H1 (cell line): Measurements from ENCODE around the gene HIGD2A. TPM values are rescaled to one million over a fixed set of nuclear protein-coding genes. Genes with fewer than 3 reads are reported as not detected.

ENCODE experiments used
- CTCF ChIA-PET: fragments of 300-600 bp; sonication (Branson Sonifier 250); formaldehyde crosslinking; loops from one replicate; lab custom pipeline; 2021; ENCODE audit not compliant: partially characterized antibody; lab: Charles Lee
- POLR2A ChIA-PET: fragments of 300-600 bp; sonication (Branson Sonifier 250); formaldehyde crosslinking; loops from one replicate; lab custom pipeline; 2021; ENCODE audit warnings: inconsistent platforms; ENCODE audit not compliant: partially characterized antibody; lab: Charles Lee
- DNase-seq, 2 experiments: peaks; one replicate each; pipeline versions ENCODE4 v3.0.0 to v3.0.0-alpha.2; 2010 to 2022; ENCODE audit warnings: low spot score in 2 of 2, low read depth in 1 of 2, mixed read lengths in 1 of 2
- FAIRE-seq: peaks from 2 replicates; lab custom pipeline; 2011; peaks lifted over from hg19 to GRCh38; lab: Jason Lieb, UNC
- H2AFZ ChIP-seq: 2 replicates; pipeline ENCODE4 v1.8.1; 2012; ENCODE audit warnings: low read length, inconsistent platforms
- H2AK5ac ChIP-seq: 2 replicates; pipeline ENCODE4 v1.6.1; 2013; ENCODE audit warnings: low read depth, low read length
- H2BK120ac ChIP-seq: replicated peaks from 2 replicates; pipeline ENCODE3; 2013; ENCODE audit warnings: low read depth, low read length, inconsistent platforms
- H2BK12ac ChIP-seq: 2 replicates; pipeline ENCODE4 v1.6.1; 2013; ENCODE audit warnings: low read depth, low read length
- H2BK15ac ChIP-seq: 2 replicates; pipeline ENCODE4 v1.6.1; 2013; ENCODE audit warnings: low read length
- H2BK20ac ChIP-seq: 2 replicates; pipeline ENCODE4 v1.6.1; 2013; ENCODE audit warnings: low read length
- H2BK5ac ChIP-seq: 2 replicates; pipeline ENCODE4 v1.6.1; 2013; ENCODE audit warnings: low read depth, low read length
- H3K14ac ChIP-seq: 2 replicates; pipeline ENCODE4 v1.6.1; 2013; ENCODE audit warnings: inconsistent platforms; ENCODE audit not compliant: insufficient read length
- H3K18ac ChIP-seq: 2 replicates; pipeline ENCODE4 v1.6.1; 2013; ENCODE audit warnings: low read length; ENCODE audit errors: extremely low read depth
- H3K23ac ChIP-seq: 2 replicates; pipeline ENCODE4 v1.6.1; 2013; ENCODE audit warnings: inconsistent platforms; ENCODE audit not compliant: insufficient read length
- H3K23me2 ChIP-seq: 2 replicates; pipeline ENCODE4 v1.6.1; 2013; ENCODE audit warnings: low read depth, low read length
- H3K27ac ChIP-seq: 2 replicates; pipeline ENCODE4 v1.6.1; 2011; ENCODE audit warnings: low read depth, low read length, inconsistent platforms
- H3K27me3 ChIP-seq, 4 experiments: replicated peaks in 1 of 4; 1 replicate in 1 of 4; 2 replicates in 3 of 4; pipeline versions ENCODE4 v1.6.1 to v1.8.1; 2011 to 2013; ENCODE audit warnings: low read length in 3 of 4, mild to moderate bottlenecking in 3 of 4, inconsistent platforms in 2 of 4, mixed read lengths in 2 of 4, moderate library complexity in 1 of 4; ENCODE audit not compliant: control insufficient read depth in 3 of 4, insufficient read depth in 3 of 4; ENCODE audit errors: extremely low read depth in 1 of 4
- H3K36me3 ChIP-seq, 4 experiments: 2 replicates each; pipeline versions ENCODE4 v1.6.1 to v1.8.1; 2011 to 2013; ENCODE audit warnings: mild to moderate bottlenecking in 4 of 4, low read length in 3 of 4, moderate library complexity in 2 of 4, control low read depth in 1 of 4, inconsistent platforms in 1 of 4; ENCODE audit not compliant: insufficient read depth in 4 of 4, control insufficient read depth in 2 of 4
- H3K4ac ChIP-seq: replicated peaks from 2 replicates; pipeline ENCODE3; 2013; ENCODE audit warnings: low read length, low read depth, mixed read lengths, inconsistent platforms; ENCODE audit not compliant: insufficient read length
- H3K4me1 ChIP-seq, 4 experiments: replicated peaks in 1 of 4; 1 replicate in 1 of 4; 2 replicates in 3 of 4; pipeline versions ENCODE4 v1.6.1 to v1.8.1; 2011 to 2013; ENCODE audit warnings: low read length in 3 of 4, inconsistent platforms in 2 of 4, mixed read lengths in 1 of 4; ENCODE audit not compliant: insufficient read depth in 4 of 4, control insufficient read depth in 3 of 4
- H3K4me2 ChIP-seq, 2 experiments: 2 replicates each; pipeline versions ENCODE4 v1.6.1 to v1.8.1; 2011 to 2013; ENCODE audit warnings: low read depth in 2 of 2, low read length in 2 of 2, control low read depth in 1 of 2, inconsistent platforms in 1 of 2, mild to moderate bottlenecking in 1 of 2; ENCODE audit not compliant: insufficient read depth in 1 of 2
- H3K4me3 ChIP-seq, 4 experiments: fragments of 200-600, 300-600 bp in 1 of 4; sonication (generic), shearing (Covaris generic), sonication (Bioruptor Twin) in 1 of 4; 2 replicates each; pipeline versions ENCODE4 v1.5.1 to v1.8.1; 2011 to 2016; ENCODE audit warnings: low read length in 4 of 4, low read depth in 3 of 4, control low read depth in 2 of 4, inconsistent platforms in 2 of 4, mild to moderate bottlenecking in 2 of 4, mixed read lengths in 1 of 4, moderate library complexity in 1 of 4; ENCODE audit not compliant: insufficient read depth in 2 of 4; ENCODE audit errors: extremely low read depth in 1 of 4
- H3K56ac ChIP-seq: replicated peaks from 2 replicates; pipeline ENCODE3; 2013; ENCODE audit warnings: low read depth, mild to moderate bottlenecking, mixed read lengths, low read length, inconsistent platforms; ENCODE audit not compliant: insufficient read length
- H3K79me1 ChIP-seq: 2 replicates; pipeline ENCODE4 v1.6.1; 2013; ENCODE audit warnings: low read depth, low read length, control low read depth
- H3K79me2 ChIP-seq, 2 experiments: 2 replicates each; pipeline versions ENCODE4 v1.6.1 to v1.8.1; 2012 to 2013; ENCODE audit warnings: low read length in 2 of 2, mild to moderate bottlenecking in 2 of 2, inconsistent platforms in 1 of 2; ENCODE audit not compliant: insufficient read depth in 2 of 2, control insufficient read depth in 1 of 2
- H3K9ac ChIP-seq, 4 experiments: replicated peaks in 1 of 4; 1 replicate in 1 of 4; 2 replicates in 3 of 4; pipeline versions ENCODE4 v1.6.1 to v1.8.1; 2011 to 2013; ENCODE audit warnings: low read depth in 3 of 4, low read length in 3 of 4, control low read depth in 2 of 4, mild to moderate bottlenecking in 2 of 4, moderate library complexity in 2 of 4, inconsistent platforms in 1 of 4; ENCODE audit errors: extremely low read depth in 1 of 4
- H3K9me3 ChIP-seq, 2 experiments: 2 replicates each; pipeline versions ENCODE4 v1.6.1 to v1.8.1; 2012 to 2013; ENCODE audit warnings: mild to moderate bottlenecking in 2 of 2, moderate library complexity in 2 of 2, control low read depth in 1 of 2, inconsistent platforms in 1 of 2, low read depth in 1 of 2, low read length in 1 of 2, mixed read lengths in 1 of 2; ENCODE audit not compliant: insufficient read depth in 2 of 2
- H4K20me1 ChIP-seq, 2 experiments: replicated peaks in 1 of 2; 2 replicates each; pipeline versions ENCODE3 to v1.8.1; 2011 to 2013; ENCODE audit warnings: inconsistent platforms in 2 of 2, low read length in 2 of 2, mild to moderate bottlenecking in 1 of 2; ENCODE audit not compliant: insufficient read depth in 2 of 2, control insufficient read depth in 1 of 2
- H4K5ac ChIP-seq: 2 replicates; pipeline ENCODE4 v1.6.1; 2013; ENCODE audit warnings: low read length, low read depth, mixed read lengths, inconsistent platforms; ENCODE audit not compliant: insufficient read length
- H4K8ac ChIP-seq: 2 replicates; pipeline ENCODE4 v1.8.0; 2013; ENCODE audit warnings: mild to moderate bottlenecking, moderate library complexity, low read length, inconsistent platforms; ENCODE audit not compliant: insufficient read depth; ENCODE audit errors: extremely low read depth
- H4K91ac ChIP-seq: replicated peaks from 2 replicates; pipeline ENCODE3; 2013; ENCODE audit warnings: low read length, mixed read lengths, inconsistent platforms; ENCODE audit not compliant: insufficient read length
- ATF2 ChIP-seq: IDR thresholded peaks from 2 replicates; pipeline ENCODE4 v1.6.1; 2012; ENCODE audit warnings: low read length, inconsistent platforms
- NANOG ChIP-seq: IDR thresholded peaks from 2 replicates; pipeline ENCODE4 v1.6.1; 2011; ENCODE audit warnings: low read length, low read depth, mild to moderate bottlenecking, inconsistent platforms; ENCODE audit not compliant: insufficient read depth, poor library complexity, severe bottlenecking
- POLR2AphosphoS5 ChIP-seq: IDR thresholded peaks from 2 replicates; pipeline ENCODE4 v1.6.1; 2011; ENCODE audit warnings: low read depth, low read length
- POU5F1 ChIP-seq: IDR thresholded peaks from 2 replicates; pipeline ENCODE4 v1.6.1; 2011; ENCODE audit warnings: low read depth, mild to moderate bottlenecking, low read length, moderate library complexity
- RAD21 ChIP-seq, 2 experiments: IDR thresholded peaks in 1 of 2; conservative IDR thresholded peaks in 1 of 2; 2 replicates each; pipeline ENCODE4 v1.6.1; 2011; ENCODE audit warnings: low read depth in 2 of 2, low read length in 2 of 2, improper control_type of control experiment in 1 of 2, inconsistent platforms in 1 of 2, mild to moderate bottlenecking in 1 of 2, moderate library complexity in 1 of 2
- TCF12 ChIP-seq: IDR thresholded peaks from 2 replicates; pipeline ENCODE4 v1.6.1; 2011; ENCODE audit warnings: low read depth, mild to moderate bottlenecking, low read length
- WGBS, 2 experiments: shearing (Covaris generic) in 1 of 2; methylation state at CpG; one replicate each; pipeline versions ENCODE4 v1.1.6 to v1.1.7; 2013 to 2015; ENCODE audit warnings: low lambda C conversion rate in 2 of 2, mixed read lengths in 2 of 2, inconsistent platforms in 1 of 2, low coverage in 1 of 2, missing lambda C conversion rate in 1 of 2; ENCODE audit not compliant: insufficient replicate concordance in 2 of 2, insufficient coverage in 1 of 2, insufficient read length in 1 of 2; ENCODE audit errors: extremely low coverage in 1 of 2, missing lambda C conversion rate in 1 of 2; 5-methylcytosine and 5-hydroxymethylcytosine counted together
- polyA plus RNA-seq, 7 experiments: library from polyadenylated mRNA; depleted of rRNA in 3 of 7; stranded (reverse) in 5 of 7; unstranded in 2 of 7; fragments of >200 nt in 5 of 7; fragments of 200-250 nt in 2 of 7; gene quantifications; 1 replicate in 5 of 7; 2 replicates in 1 of 7; 4 replicates in 1 of 7; pipeline versions ENCODE4 v1.2.1 to v1.2.3, GENCODE V29; 2011 to 2013; ENCODE audit warnings: missing spikeins in 2 of 7, mixed read lengths in 2 of 7
- total RNA-seq: library from RNA; stranded (reverse); fragmentation: NEBNext Ultra II Directional; extraction: Animal tissue kit (Norgen Biotek cat#: 25700); gene quantifications from 2 replicates; pipeline ENCODE4 v1.2.1, GENCODE V29; 2021
- TF ChIP-seq, protein P1 (sequence below), 3 experiments: IDR thresholded peaks; 1 replicate in 2 of 3; 2 replicates in 1 of 3; pipeline versions ENCODE4 v1.5.1 to v1.6.1; 2011; ENCODE audit warnings: low read length in 3 of 3, mild to moderate bottlenecking in 3 of 3, inconsistent platforms in 2 of 3, low read depth in 1 of 3, moderate library complexity in 1 of 3; ENCODE audit not compliant: insufficient read depth in 1 of 3; ENCODE audit errors: control extremely low read depth in 1 of 3

The HIGD2A gene
- total and polyA plus RNA-seq, 2 of the 8 experiments (the other 6 are each of a cell fraction or from before 2014, with no cell fraction given) = 95.5 to 264 TPM

- no peak overlapping the region for H4K91ac ChIP-seq
- no peak overlapping the region for H2BK15ac ChIP-seq
- H3K4ac ChIP-seq = no peak overlapping the region
- no peak overlapping the region for H3K18ac ChIP-seq
- H3K9me3 ChIP-seq = no peaks in the 10 kb centered on the region
- TF ChIP-seq POLR2AphosphoS5 (no peak), NANOG (no peak), ATF2 (no peak), POU5F1 (no peak), TCF12 (no peak), RAD21 (IDR thresholded peaks at IDR 0.05 in 1 of 2, conservative IDR thresholded peaks at IDR 0.05 in 1 of 2; ENCODE audit: low read depth in 2 of 2, low read length in 2 of 2) (peak; percentile 16 to 30; a peak in 1 of 4 replicates)
- TF ChIP-seq, protein P1, sequence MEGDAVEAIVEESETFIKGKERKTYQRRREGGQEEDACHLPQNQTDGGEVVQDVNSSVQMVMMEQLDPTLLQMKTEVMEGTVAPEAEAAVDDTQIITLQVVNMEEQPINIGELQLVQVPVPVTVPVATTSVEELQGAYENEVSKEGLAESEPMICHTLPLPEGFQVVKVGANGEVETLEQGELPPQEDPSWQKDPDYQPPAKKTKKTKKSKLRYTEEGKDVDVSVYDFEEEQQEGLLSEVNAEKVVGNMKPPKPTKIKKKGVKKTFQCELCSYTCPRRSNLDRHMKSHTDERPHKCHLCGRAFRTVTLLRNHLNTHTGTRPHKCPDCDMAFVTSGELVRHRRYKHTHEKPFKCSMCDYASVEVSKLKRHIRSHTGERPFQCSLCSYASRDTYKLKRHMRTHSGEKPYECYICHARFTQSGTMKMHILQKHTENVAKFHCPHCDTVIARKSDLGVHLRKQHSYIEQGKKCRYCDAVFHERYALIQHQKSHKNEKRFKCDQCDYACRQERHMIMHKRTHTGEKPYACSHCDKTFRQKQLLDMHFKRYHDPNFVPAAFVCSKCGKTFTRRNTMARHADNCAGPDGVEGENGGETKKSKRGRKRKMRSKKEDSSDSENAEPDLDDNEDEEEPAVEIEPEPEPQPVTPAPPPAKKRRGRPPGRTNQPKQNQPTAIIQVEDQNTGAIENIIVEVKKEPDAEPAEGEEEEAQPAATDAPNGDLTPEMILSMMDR (IDR thresholded peaks at IDR 0.05; ENCODE audit: control extremely low read depth in 1 of 3, insufficient read depth in 1 of 3, low read depth in 1 of 3, low read length in 3 of 3) = peak; percentile 5 to 40 (median 36); a peak in 3 of 4 replicates
- H3K23ac ChIP-seq = no peak overlapping the region
- ChIA-PET POLR2A (interaction anchor here (0.8 to 10.2 kb wide), 7 partner anchors 9 to 147 kb away, joined by 3 to 57 read pairs (median 3); partner anchors contain the start of genes FAF2 and KIAA1191), CTCF (interaction anchor here (0.5 to 7.9 kb wide), 7 partner anchors 9 to 140 kb away, joined by 3 to 83 read pairs (median 3); partner anchors contain the start of gene FAF2)
- peaks cover 0 to 2% (median 0%) of the 10 kb centered on the region in 4 experiments; a peak in 2 of 8 replicates for H3K36me3 ChIP-seq
- H2BK12ac ChIP-seq = no peak overlapping the region
- H2BK20ac ChIP-seq = no peak overlapping the region
- no peak overlapping the region for H4K5ac ChIP-seq
- peaks cover 0 to 1% of the 10 kb centered on the region in 2 experiments for H4K20me1 ChIP-seq
- no peaks in the 10 kb centered on the region for H3K27me3 ChIP-seq
- peaks cover 0 to 5% (median 1%) of the 10 kb centered on the region in 4 experiments; a peak in 2 of 7 replicates for H3K4me1 ChIP-seq
- H3K4me3 ChIP-seq = no peak overlapping the region
- H3K4me2 ChIP-seq = no peak overlapping the region
- DNase-seq (no peak), FAIRE-seq (no peak)
- H3K56ac ChIP-seq = no peak overlapping the region
- H3K79me1 ChIP-seq = peaks cover 7% of the 10 kb centered on the region; the same call in 1 of the 2 replicates
- H3K79me2 ChIP-seq = peaks cover 0 to 18% of the 10 kb centered on the region in 2 experiments
- H2AK5ac ChIP-seq = no peak overlapping the region
- no peak overlapping the region for H3K27ac ChIP-seq
- H3K9ac ChIP-seq = no peak overlapping the region
- H2BK5ac ChIP-seq = no peak overlapping the region
- H4K8ac ChIP-seq = no peak overlapping the region
- H2AFZ ChIP-seq = no peak overlapping the region
- H2BK120ac ChIP-seq = no peak overlapping the region
- H3K23me2 ChIP-seq = peaks cover 9% of the 10 kb centered on the region; the same call in 1 of the 2 replicates
- WGBS, 2 experiments = 84% methylated on average over 4 of the region's 4 CpGs; no CpG with 5 or more reads in 1 of the 2 experiments
- no peak overlapping the region for H3K14ac ChIP-seq
Observed at GRCh38 chr5:176391479-176391878, 2.9 kb downstream of the HIGD2A start.
